IMR-90 (cell line): ENCODE measurements around the gene PRSS33. TPM values are rescaled to one million over a fixed set of nuclear protein-coding genes. Genes with fewer than 3 reads are reported as not detected.

ENCODE experiments used
- ATAC-seq: fragments of 200-7000 bp; cut with Tn5 transposase; 2 replicates; pipeline ENCODE4 v1.9.1; 2020; ENCODE audit warnings: low read depth, mild to moderate bottlenecking, moderate library complexity
- BruUV-seq: library from RNA; stranded (reverse); fragments of 400-500 nt; replicated peaks from 2 replicates; lab custom pipeline; 2021; lab: Mats Ljungman, UMichigan
- CTCF ChIA-PET: fragments of 300-600 bp; formaldehyde crosslinking; extraction: SDS; loops from one replicate; lab custom pipeline; 2021; ENCODE audit warnings: antibody characterized with exemption; lab: Yijun Ruan, JAX
- POLR2A ChIA-PET: fragments of 300-600 bp; sonication (Branson Sonifier 250); formaldehyde crosslinking; loops from one replicate; lab custom pipeline; 2022; ENCODE audit warnings: antibody characterized with exemption; ENCODE audit not compliant: unreplicated experiment; lab: Charles Lee
- DNase-seq: peaks from one replicate; pipeline ENCODE4 v3.0.0; 2013
- H2AFZ ChIP-seq: replicated peaks from 2 replicates; pipeline ENCODE3; 2013; ENCODE audit warnings: low read length, mild to moderate bottlenecking; ENCODE audit not compliant: poor library complexity
- H2AK5ac ChIP-seq: 2 replicates; pipeline ENCODE4 v1.6.1; 2013; ENCODE audit warnings: low read depth, low read length, inconsistent platforms
- H2AK9ac ChIP-seq: replicated peaks from 2 replicates; pipeline ENCODE3; 2013; ENCODE audit warnings: mild to moderate bottlenecking, low read depth, low read length, moderate library complexity; ENCODE audit not compliant: poor library complexity
- H2BK120ac ChIP-seq: 2 replicates; pipeline ENCODE4 v1.6.1; 2013; ENCODE audit warnings: low read depth, low read length, inconsistent platforms
- H2BK15ac ChIP-seq: 3 replicates; pipeline ENCODE4 v1.6.1; 2013; ENCODE audit warnings: low read depth, low read length, inconsistent platforms
- H2BK20ac ChIP-seq: 2 replicates; pipeline ENCODE4 v1.6.1; 2013; ENCODE audit warnings: low read depth, mild to moderate bottlenecking, inconsistent platforms, low read length, moderate library complexity
- H2BK5ac ChIP-seq: 2 replicates; pipeline ENCODE4 v1.6.1; 2013; ENCODE audit warnings: mild to moderate bottlenecking, low read depth, low read length, inconsistent platforms; ENCODE audit not compliant: poor library complexity, severe bottlenecking
- H3K14ac ChIP-seq: replicated peaks from 2 replicates; pipeline ENCODE4 v1.6.1; 2013; ENCODE audit warnings: low read depth, low read length, inconsistent platforms
- H3K18ac ChIP-seq: 2 replicates; pipeline ENCODE4 v1.6.1; 2013; ENCODE audit warnings: low read depth, low read length, control low read depth
- H3K23ac ChIP-seq: 2 replicates; pipeline ENCODE4 v1.6.1; 2013; ENCODE audit warnings: low read depth, low read length, inconsistent platforms
- H3K27ac ChIP-seq: 2 replicates; pipeline ENCODE4 v1.5.1; 2013; ENCODE audit warnings: mild to moderate bottlenecking, control low read depth, low read length; ENCODE audit not compliant: insufficient read depth
- H3K27me3 ChIP-seq: 2 replicates; pipeline ENCODE4 v1.6.1; 2013; ENCODE audit warnings: low read length; ENCODE audit not compliant: control insufficient read depth, insufficient read depth
- H3K36me3 ChIP-seq: 2 replicates; pipeline ENCODE4 v1.6.1; 2013; ENCODE audit warnings: low read length, mixed read lengths; ENCODE audit not compliant: control insufficient read depth, insufficient read depth
- H3K4ac ChIP-seq: 2 replicates; pipeline ENCODE4 v1.6.1; 2013; ENCODE audit warnings: low read depth, low read length, inconsistent platforms
- H3K4me1 ChIP-seq: 2 replicates; pipeline ENCODE4 v1.6.1; 2013; ENCODE audit warnings: low read length, mixed read lengths; ENCODE audit not compliant: control insufficient read depth, insufficient read depth
- H3K4me2 ChIP-seq: 2 replicates; pipeline ENCODE4 v1.6.1; 2013; ENCODE audit warnings: low read depth, mild to moderate bottlenecking, control low read depth, low read length, moderate library complexity
- H3K4me3 ChIP-seq: 2 replicates; pipeline ENCODE4 v1.5.1; 2013; ENCODE audit warnings: low read depth, mild to moderate bottlenecking, control low read depth, low read length, moderate library complexity; ENCODE audit not compliant: insufficient read depth
- H3K56ac ChIP-seq: 2 replicates; pipeline ENCODE4 v1.6.1; 2013; ENCODE audit warnings: low read length, inconsistent platforms; ENCODE audit not compliant: insufficient read depth; ENCODE audit errors: extremely low read depth
- H3K79me1 ChIP-seq, 2 experiments: 2 replicates each; pipeline ENCODE4 v1.6.1; 2013; ENCODE audit warnings: low read length in 2 of 2, inconsistent platforms in 1 of 2, low read depth in 1 of 2
- H3K9ac ChIP-seq: 2 replicates; pipeline ENCODE4 v1.6.1; 2013; ENCODE audit warnings: low read depth, low read length, control low read depth
- H3K9me1 ChIP-seq: 2 replicates; pipeline ENCODE4 v1.6.1; 2013; ENCODE audit warnings: low read length, inconsistent platforms; ENCODE audit not compliant: insufficient read depth
- H3K9me3 ChIP-seq: 2 replicates; pipeline ENCODE4 v1.6.1; 2013; ENCODE audit warnings: low read length; ENCODE audit not compliant: control insufficient read depth, insufficient read depth
- H4K20me1 ChIP-seq: 2 replicates; pipeline ENCODE4 v1.6.1; 2013; ENCODE audit warnings: low read length, inconsistent platforms; ENCODE audit not compliant: insufficient read depth
- H4K5ac ChIP-seq: 2 replicates; pipeline ENCODE4 v1.6.1; 2013; ENCODE audit warnings: mild to moderate bottlenecking, low read depth, low read length, control low read depth
- H4K8ac ChIP-seq, 2 experiments: 2 replicates each; pipeline ENCODE4 v1.6.1; 2013; ENCODE audit warnings: low read depth in 2 of 2, low read length in 2 of 2, control low read depth in 1 of 2, inconsistent platforms in 1 of 2
- H4K91ac ChIP-seq: 2 replicates; pipeline ENCODE4 v1.6.1; 2013; ENCODE audit warnings: low read depth, low read length, inconsistent platforms; ENCODE audit not compliant: insufficient read depth
- BHLHE40 ChIP-seq: fragments of 150-350 bp; IDR thresholded peaks from 2 replicates; pipeline ENCODE4 v1.6.1; 2016; ENCODE audit warnings: mild to moderate bottlenecking, low read depth, low read length
- CEBPB ChIP-seq: IDR thresholded peaks from 2 replicates; pipeline ENCODE4 v1.6.1; 2012; ENCODE audit warnings: low read depth, low read length, improper control_type of control experiment
- CHD1 ChIP-seq: IDR thresholded peaks from 2 replicates; pipeline ENCODE4 v1.6.1; 2012; ENCODE audit warnings: low read depth, low read length, improper control_type of control experiment
- CTCF ChIP-seq: conservative IDR thresholded peaks from 2 replicates; pipeline ENCODE4 v1.5.1; 2012; ENCODE audit warnings: mild to moderate bottlenecking, low read depth, low read length, improper control_type of control experiment
- ELK1 ChIP-seq: fragments of 150-350 bp; IDR thresholded peaks from 2 replicates; pipeline ENCODE4 v1.6.1; 2016; ENCODE audit warnings: low read depth, mild to moderate bottlenecking, low read length, moderate library complexity, borderline replicate concordance
- FOS ChIP-seq: fragments of 150-350 bp; IDR thresholded peaks from 2 replicates; pipeline ENCODE4 v1.6.1; 2016; ENCODE audit warnings: low read depth, low read length
- MAFK ChIP-seq: IDR thresholded peaks from 2 replicates; pipeline ENCODE4 v1.6.1; 2012; ENCODE audit warnings: low read depth, low read length, improper control_type of control experiment
- MAZ ChIP-seq: IDR thresholded peaks from 2 replicates; pipeline ENCODE4 v1.6.1; 2012; ENCODE audit warnings: low read depth, mild to moderate bottlenecking, low read length, improper control_type of control experiment, moderate library complexity, borderline replicate concordance
- MXI1 ChIP-seq: IDR thresholded peaks from 2 replicates; pipeline ENCODE4 v1.6.1; 2012; ENCODE audit warnings: low read depth, mild to moderate bottlenecking, low read length, moderate library complexity, borderline replicate concordance
- NFE2L2 ChIP-seq: fragments of 150-350 bp; IDR thresholded peaks from 2 replicates; pipeline ENCODE4 v1.6.1; 2016; ENCODE audit warnings: low read depth, mild to moderate bottlenecking, low read length
- POLR2A ChIP-seq: IDR thresholded peaks from 2 replicates; pipeline ENCODE4 v1.6.1; 2012; ENCODE audit warnings: mild to moderate bottlenecking, low read depth, low read length
- RAD21 ChIP-seq: IDR thresholded peaks from 2 replicates; pipeline ENCODE4 v1.6.1; 2012; ENCODE audit warnings: low read length, improper control_type of control experiment
- RCOR1 ChIP-seq: IDR thresholded peaks from 2 replicates; pipeline ENCODE4 v1.6.1; 2012; ENCODE audit warnings: mild to moderate bottlenecking, low read length, improper control_type of control experiment; ENCODE audit not compliant: insufficient replicate concordance
- RFX5 ChIP-seq: IDR thresholded peaks from 2 replicates; pipeline ENCODE4 v1.8.0; 2012; ENCODE audit warnings: low read depth, mild to moderate bottlenecking, low read length, moderate library complexity
- SMC3 ChIP-seq: fragments of 150-350 bp; IDR thresholded peaks from 2 replicates; pipeline ENCODE4 v1.6.1; 2016; ENCODE audit warnings: low read depth, mild to moderate bottlenecking, antibody characterized with exemption, low read length, moderate library complexity
- WGBS, 2 experiments: methylation state at CpG; one replicate each; pipeline versions ENCODE4 v1.1.5 to v1.1.7; 2013; ENCODE audit warnings: missing lambda C conversion rate in 2 of 2; ENCODE audit not compliant: insufficient read length in 1 of 2; ENCODE audit errors: extremely low coverage in 2 of 2; 5-methylcytosine and 5-hydroxymethylcytosine counted together
- dilution Hi-C: fragments of 300-500 bp; cut with HindIII; formaldehyde crosslinking; loops from one replicate; pipeline ENCODE4 v1.14.3; 2018; ENCODE audit warnings: low sequenced_read_pairs; ENCODE audit not compliant: unreplicated experiment
- in situ Hi-C: fragments of 300-500 bp; cut with MboI; formaldehyde crosslinking; loops from 3 replicates; pipeline ENCODE4 v1.14.3; 2019; ENCODE audit warnings: low sequenced_read_pairs, inconsistent platforms, mixed read lengths
- intact Hi-C: fragments of 100-400 bp; cut with micrococcal nuclease; formaldehyde crosslinking; loops from 2 replicates; pipeline ENCODE4 v1.10.0; 2022
- polyA plus RNA-seq, 3 experiments: library from polyadenylated mRNA; depleted of rRNA; stranded (reverse); fragments of >200 nt; gene quantifications; 2 replicates each; pipeline ENCODE4 v1.2.3, GENCODE V29; 2012; ENCODE audit warnings: low replicate concordance in 1 of 3
- total RNA-seq: library from RNA; depleted of rRNA; stranded (reverse); fragments of >200 nt; gene quantifications from 2 replicates; pipeline ENCODE4 v1.2.3, GENCODE V29; 2012
- TF ChIP-seq, protein P1 (sequence below): fragments of 150-350 bp; IDR thresholded peaks from 2 replicates; pipeline ENCODE4 v1.6.1; 2017; ENCODE audit warnings: mild to moderate bottlenecking, antibody characterized with exemption, low read length, low read depth

Gene PRSS33
- total and polyA plus RNA-seq, 2 of the 4 experiments (the other 2 are of a cell fraction): not detected

GRCh38 chr16:2787961-2788360 is 601 bp upstream of the PRSS33 start:
- no peak overlapping the region for H3K27ac ChIP-seq
- POLR2A ChIA-PET: no interaction called here

More at GRCh38 chr16:2787961-2788360, 601 bp upstream of the PRSS33 start:
- Histone ChIP-seq H3K56ac (no peak overlapping the region), H3K4me1 (no peaks in the 10 kb centered on the region), H3K14ac (no peak overlapping the region), H2BK15ac (no peak overlapping the region), H2AK5ac (no peak overlapping the region), H3K36me3 (no peaks in the 10 kb centered on the region), H4K20me1 (no peaks in the 10 kb centered on the region), H3K9me3 (no peaks in the 10 kb centered on the region), H2BK120ac (no peak overlapping the region), H3K4me3 (no peak overlapping the region), H3K23ac (no peak overlapping the region), H3K18ac (no peak overlapping the region), H3K9ac (no peak overlapping the region), H2AK9ac (no peak overlapping the region), H2BK20ac (no peak overlapping the region), H3K27me3 (peaks cover 71% of the 10 kb centered on the region), H3K4ac (no peak overlapping the region), H2AFZ (no peak overlapping the region), H2BK5ac (no peak overlapping the region), H3K4me2 (no peak overlapping the region), H4K8ac (no peak overlapping the region), H3K79me1 (no peaks in the 10 kb centered on the region), H3K9me1 (no peaks in the 10 kb centered on the region), H4K5ac (no peak overlapping the region), H4K91ac (no peak overlapping the region)
- TF ChIP-seq ELK1 (no peak), FOS (no peak), CHD1 (no peak), NFE2L2 (no peak), RAD21 (no peak), RFX5 (no peak), MXI1 (no peak), POLR2A (no peak), SMC3 (no peak), MAZ (no peak), BHLHE40 (no peak), CTCF (no peak), RCOR1 (no peak), CEBPB (no peak), MAFK (no peak)
- TF ChIP-seq, protein P1, sequence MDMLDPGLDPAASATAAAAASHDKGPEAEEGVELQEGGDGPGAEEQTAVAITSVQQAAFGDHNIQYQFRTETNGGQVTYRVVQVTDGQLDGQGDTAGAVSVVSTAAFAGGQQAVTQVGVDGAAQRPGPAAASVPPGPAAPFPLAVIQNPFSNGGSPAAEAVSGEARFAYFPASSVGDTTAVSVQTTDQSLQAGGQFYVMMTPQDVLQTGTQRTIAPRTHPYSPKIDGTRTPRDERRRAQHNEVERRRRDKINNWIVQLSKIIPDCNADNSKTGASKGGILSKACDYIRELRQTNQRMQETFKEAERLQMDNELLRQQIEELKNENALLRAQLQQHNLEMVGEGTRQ: no peak
- no peak for ATAC-seq
- DNase-seq: no peak
- WGBS, 2 experiments: 20% methylated on average over 3 of the region's 7 CpGs; no CpG with 5 or more reads in 1 of the 2 experiments
- no TSS peak for BruUV-seq
- in situ Hi-C loops (no loop called here), dilution Hi-C loops (no loop called here), intact Hi-C loops (no loop called here)
- CTCF ChIA-PET: no interaction called here
